Inflammatory macrophage treated with lipopolysaccharide for 4 hours (primary cell): ENCODE measurements around the gene ARFGEF3.
A peak's percentile ranks its signal among the peaks of the same experiment; 100 is the strongest.

Experiments
- DNase-seq: peaks from one replicate; pipeline ENCODE4 v3.0.0-alpha.2; 2020

Gene ARFGEF3

GRCh38 chr6:138370631-138371451 is 209.1 kb downstream of the ARFGEF3 start:
- DNase-seq: no peak

GRCh38 chr6:138371452-138371711 is 209.6 kb downstream of the ARFGEF3 start:
- no peak for DNase-seq

GRCh38 chr6:138371720-138372119 is 210.0 kb downstream of the ARFGEF3 start:
- DNase-seq: no peak

GRCh38 chr6:138372711-138373463 is 211.1 kb downstream of the ARFGEF3 start:
- DNase-seq: peak; percentile 35

- no peak for DNase-seq
Observed at GRCh38 chr6:138374230-138374629, 212.5 kb downstream of the ARFGEF3 start.

GRCh38 chr6:138374815-138375214 is 213.1 kb downstream of the ARFGEF3 start:
- no peak for DNase-seq

GRCh38 chr6:138377042-138377441 is 215.3 kb downstream of the ARFGEF3 start:
- DNase-seq: no peak

GRCh38 chr6:138377844-138378243 is 216.1 kb downstream of the ARFGEF3 start, which contains the start of gene SMIM28:
Gene SMIM28, plus strand, starts transcription at chr6:138377905. Its CDS starts 168 bp downstream, at chr6:138378073.
- DNase-seq: no peak

- DNase-seq: no peak
Observed at GRCh38 chr6:138378463-138378862, 216.7 kb downstream of the ARFGEF3 start.

- DNase-seq: no peak
Observed at GRCh38 chr6:138382498-138383265, 220.9 kb downstream of the ARFGEF3 start.

- DNase-seq: no peak
Observed at GRCh38 chr6:138383776-138384175, 222.0 kb downstream of the ARFGEF3 start.

GRCh38 chr6:138386897-138387296 is 225.2 kb downstream of the ARFGEF3 start:
- no peak for DNase-seq

- DNase-seq: no peak
Observed at GRCh38 chr6:138387577-138388368, 226.0 kb downstream of the ARFGEF3 start.

GRCh38 chr6:138389551-138389950 is 227.8 kb downstream of the ARFGEF3 start:
- DNase-seq: no peak
